ENCODE measurements around the gene MYO1D.
"Not testable (repeated sequence)": the region's sequence is repeated elsewhere in the genome, so short reads cannot be mapped to it uniquely, and the experiment has no call there.

Gene MYO1D

GRCh38 chr17:32855620-32856019 lies 21.3 kb downstream of the MYO1D start:
- DNase-seq (ENCODE audit: low read depth in 2 of 2): no peak

GRCh38 chr17:32854832-32855389 lies 22.0 kb downstream of the MYO1D start:
- DNase-seq (ENCODE audit: low read depth in 2 of 2): no peak

- DNase-seq (ENCODE audit: low read depth in 2 of 2): no peak
Measured at GRCh38 chr17:32854207-32854606, 22.7 kb downstream of the MYO1D start.

GRCh38 chr17:32852811-32853210 lies 24.1 kb downstream of the MYO1D start:
- DNase-seq (ENCODE audit: low read depth in 2 of 2): no peak

GRCh38 chr17:32849879-32850278 lies 27.0 kb downstream of the MYO1D start:
- no peak for DNase-seq (ENCODE audit: low read depth in 2 of 2)

DNA sequence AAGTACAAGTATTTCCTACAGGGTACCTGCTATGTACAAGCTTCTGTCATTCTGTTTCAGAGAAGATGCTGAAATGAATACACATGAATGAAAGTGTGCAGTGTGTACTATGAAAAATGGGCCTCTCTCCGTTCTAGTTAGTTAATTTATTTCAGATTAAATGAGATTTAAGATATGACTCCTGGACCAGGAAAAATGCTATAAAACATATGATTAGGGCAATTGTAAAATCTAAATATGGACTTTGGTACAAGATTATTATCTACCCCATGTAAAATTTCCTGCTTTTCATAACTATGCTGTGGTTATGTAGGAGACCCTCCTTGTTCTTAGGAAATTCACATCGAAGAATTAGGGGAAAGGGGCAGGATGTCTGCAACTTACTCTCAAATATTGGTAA lies 28.9 kb downstream of the MYO1D start:
- no peak for DNase-seq (ENCODE audit: low read depth in 2 of 2)

DNA sequence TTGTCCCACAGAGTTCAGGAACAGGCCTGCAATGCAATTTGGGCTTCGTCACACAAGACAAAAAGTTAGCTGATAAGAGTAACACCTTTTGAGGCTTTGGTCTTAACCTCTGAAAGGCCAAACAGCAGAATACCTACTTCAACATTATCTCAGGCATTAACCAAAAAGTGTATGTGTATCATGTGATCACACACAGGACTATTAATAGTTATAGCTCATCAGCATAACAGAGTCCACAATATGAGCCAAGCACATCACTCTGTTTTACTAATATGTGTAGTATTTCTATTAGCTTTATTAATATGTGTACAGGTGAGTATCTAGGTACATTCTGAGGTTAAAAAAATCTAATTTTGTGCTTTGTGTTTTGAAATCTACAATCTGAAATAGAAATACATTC lies 30.8 kb downstream of the MYO1D start:
- DNase-seq (ENCODE audit: low read depth in 2 of 2): no peak

GRCh38 chr17:32840241-32840640 lies 36.7 kb downstream of the MYO1D start:
- no peak for DNase-seq (ENCODE audit: low read depth in 2 of 2)

DNA sequence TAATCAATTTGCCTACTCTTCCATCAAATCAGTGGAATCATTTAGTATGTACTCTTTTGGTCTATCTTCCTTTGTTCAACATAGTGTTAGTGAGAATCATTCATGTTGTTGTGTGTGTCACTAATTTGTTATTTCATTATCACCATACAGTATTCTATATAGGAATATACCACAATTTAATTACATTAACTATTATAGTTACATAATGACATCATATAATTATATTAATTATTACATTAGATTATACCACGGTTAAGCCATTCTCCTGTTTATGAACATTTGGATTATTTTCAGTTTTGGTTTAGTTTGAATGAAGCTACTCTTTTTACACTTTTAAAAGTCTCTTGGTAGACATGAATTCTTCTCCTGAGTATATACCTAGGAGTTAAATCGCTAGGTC lies 40.4 kb downstream of the MYO1D start:
- no peak for DNase-seq (ENCODE audit: low read depth in 2 of 2)

DNA sequence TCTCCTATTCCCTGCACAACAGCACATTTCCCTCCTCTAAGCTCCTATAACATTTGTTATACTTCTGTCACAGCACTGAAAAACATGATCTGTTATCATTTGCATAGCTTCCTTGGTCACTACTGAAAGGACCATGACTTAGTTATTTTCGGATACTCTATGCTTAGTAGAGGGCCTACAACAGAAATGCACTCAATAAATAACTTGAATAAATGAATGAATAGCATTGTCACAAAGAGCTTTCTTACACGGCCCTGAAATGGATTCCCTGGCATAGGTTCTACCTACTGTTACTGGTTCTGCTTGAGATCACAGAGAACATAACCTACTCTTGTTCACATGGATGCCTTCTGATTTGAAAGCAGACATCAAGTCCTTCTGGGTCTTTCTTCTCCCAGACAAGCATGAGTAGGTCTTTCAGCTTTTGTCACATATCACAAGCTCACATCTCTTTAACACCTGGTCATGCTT lies 41.6 kb downstream of the MYO1D start:
- no peak for DNase-seq (ENCODE audit: low read depth in 2 of 2)

GRCh38 chr17:32834104-32834503 lies 42.8 kb downstream of the MYO1D start:
- no peak for DNase-seq (ENCODE audit: low read depth in 2 of 2)

DNA sequence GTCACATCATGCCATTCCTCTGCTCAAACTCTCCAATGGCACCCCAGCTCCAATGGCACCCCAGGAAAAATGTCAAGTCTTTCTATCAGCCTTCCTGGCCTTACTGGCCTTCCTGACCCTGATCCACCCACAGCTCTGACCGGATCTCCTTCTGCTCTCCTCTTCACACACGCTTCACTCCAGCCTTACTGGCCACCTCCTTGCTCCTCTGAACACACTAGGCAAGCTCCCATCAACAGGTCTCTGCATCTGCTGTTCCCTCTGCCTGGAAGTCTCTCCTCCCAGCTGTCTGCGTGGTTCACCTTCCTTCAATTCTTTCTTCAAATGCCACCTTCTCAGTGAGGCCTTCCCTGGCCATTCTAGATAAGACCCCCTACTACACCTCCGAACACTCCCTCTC lies 43.4 kb downstream of the MYO1D start:
- DNase-seq (ENCODE audit: low read depth in 2 of 2): no peak

DNA sequence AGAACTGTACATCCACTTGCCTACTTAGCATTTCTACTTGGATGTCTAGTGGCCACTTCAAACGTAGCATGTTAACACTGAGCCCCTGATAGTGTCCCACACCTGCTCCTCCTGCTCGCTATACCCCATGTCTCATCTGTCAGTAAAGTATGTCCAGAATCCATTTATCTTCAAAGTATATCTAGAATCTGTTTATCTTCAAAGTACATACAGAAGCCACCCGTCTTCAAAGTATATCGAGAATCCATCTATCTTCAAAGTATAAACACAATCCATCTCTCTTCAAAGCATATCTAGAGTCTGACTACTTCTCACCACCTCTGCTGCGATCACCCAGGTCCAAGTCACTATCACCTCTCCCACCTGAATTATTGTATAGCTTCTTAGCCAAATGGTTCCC lies 43.8 kb downstream of the MYO1D start:
- no peak for DNase-seq (ENCODE audit: low read depth in 2 of 2)

- no peak for DNase-seq (ENCODE audit: low read depth in 2 of 2)
Measured at GRCh38 chr17:32831627-32832243, 45.2 kb downstream of the MYO1D start.

DNA sequence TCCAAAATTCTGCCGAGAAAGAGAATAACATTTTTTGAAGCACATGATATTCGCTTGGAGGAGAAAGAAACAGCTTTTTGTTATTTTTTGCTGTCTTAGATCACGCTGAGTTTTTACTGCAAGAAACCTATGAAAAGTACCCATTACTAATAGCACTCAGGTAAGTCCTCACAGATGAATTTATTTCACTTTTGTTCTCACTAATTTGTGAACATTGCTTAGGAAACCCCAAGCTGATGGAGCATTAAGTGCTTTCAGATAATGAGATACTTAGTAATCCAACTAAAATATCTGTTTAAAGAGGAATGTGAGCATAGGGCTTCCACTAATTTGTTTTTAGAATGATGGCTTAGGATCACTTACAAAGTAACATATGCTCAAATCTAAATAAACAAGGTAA lies 45.7 kb downstream of the MYO1D start:
- no peak for DNase-seq (ENCODE audit: low read depth in 2 of 2)

DNA sequence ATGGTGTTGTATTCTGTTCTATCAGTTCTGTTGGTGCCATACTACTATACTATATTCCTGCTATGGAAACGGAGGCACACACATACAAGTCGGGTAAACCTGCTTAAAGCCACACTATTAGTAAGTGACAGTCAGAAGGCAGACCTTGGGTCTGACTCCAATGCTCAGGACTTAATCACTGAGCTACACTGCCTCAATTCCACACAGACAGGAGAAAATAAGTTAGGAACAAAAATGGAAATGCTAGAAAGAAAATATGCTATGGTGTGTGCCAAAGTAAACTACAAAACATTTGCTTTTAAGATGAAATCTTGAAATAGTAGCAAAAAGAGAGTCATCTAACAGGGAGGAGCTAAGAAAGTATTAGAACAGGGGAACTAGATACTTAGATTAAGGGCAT lies 48.1 kb downstream of the MYO1D start:
- no peak for DNase-seq (ENCODE audit: low read depth in 2 of 2)

DNA sequence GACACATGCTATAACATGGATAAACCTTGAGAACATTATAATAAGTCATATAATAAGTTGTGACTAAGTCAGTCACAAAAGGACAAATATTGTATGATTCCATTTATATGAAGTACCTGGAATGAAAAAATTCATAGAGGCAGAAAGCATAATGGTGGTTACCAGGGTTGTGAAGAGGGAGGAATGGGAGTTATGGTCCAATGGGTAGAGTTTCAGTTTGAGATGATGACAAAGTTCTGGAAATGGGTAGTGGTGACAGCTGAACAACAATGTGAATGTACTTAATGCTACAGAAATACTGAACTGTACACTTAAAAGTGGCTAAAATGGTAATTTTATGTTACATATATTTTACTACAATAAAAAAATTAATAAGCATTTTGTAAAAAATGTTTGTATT lies 49.7 kb downstream of the MYO1D start:
- no peak for DNase-seq (ENCODE audit: low read depth in 2 of 2)

- no peak for DNase-seq (ENCODE audit: low read depth in 2 of 2)
Measured at GRCh38 chr17:32826076-32826475, 50.8 kb downstream of the MYO1D start.

DNA sequence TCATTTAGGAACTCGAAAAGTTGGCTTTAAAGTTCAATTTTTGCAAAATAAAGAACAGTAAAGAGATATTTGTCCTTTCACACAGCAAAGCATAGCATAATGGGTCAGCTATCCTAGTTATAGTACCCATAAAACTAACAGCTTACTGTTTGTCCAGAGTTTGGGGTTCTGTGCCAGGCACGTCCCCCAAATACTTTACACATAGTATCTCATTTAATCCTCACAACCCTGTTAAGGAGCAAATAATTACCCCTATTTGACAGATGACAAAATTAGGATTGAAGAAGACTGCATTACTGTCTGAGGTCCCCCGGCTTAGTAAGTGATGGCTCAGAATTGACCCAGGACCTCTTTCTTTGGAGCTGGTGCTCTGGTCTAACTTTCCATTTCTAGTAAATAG lies 52.6 kb downstream of the MYO1D start:
- DNase-seq (ENCODE audit: low read depth in 2 of 2): no peak

DNA sequence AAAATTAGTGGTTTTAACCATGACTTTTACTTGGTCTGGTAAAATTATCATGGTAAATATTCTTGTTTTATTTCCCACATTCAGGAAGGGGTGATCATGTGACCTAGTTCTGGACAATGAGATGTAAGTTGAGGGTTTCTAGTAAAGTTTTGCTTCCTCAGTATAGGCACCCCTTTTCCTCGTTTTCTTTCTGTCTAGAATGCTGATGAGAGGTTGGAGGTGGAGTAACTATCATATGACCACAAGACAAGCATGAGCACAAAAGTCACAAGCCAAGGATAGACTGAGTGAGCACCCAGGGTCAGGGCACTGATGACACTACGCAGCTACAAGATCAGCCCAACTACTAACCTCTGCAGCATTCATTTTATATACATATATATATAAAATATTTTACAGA lies 53.9 kb downstream of the MYO1D start:
- no peak for DNase-seq (ENCODE audit: low read depth in 2 of 2)

DNA sequence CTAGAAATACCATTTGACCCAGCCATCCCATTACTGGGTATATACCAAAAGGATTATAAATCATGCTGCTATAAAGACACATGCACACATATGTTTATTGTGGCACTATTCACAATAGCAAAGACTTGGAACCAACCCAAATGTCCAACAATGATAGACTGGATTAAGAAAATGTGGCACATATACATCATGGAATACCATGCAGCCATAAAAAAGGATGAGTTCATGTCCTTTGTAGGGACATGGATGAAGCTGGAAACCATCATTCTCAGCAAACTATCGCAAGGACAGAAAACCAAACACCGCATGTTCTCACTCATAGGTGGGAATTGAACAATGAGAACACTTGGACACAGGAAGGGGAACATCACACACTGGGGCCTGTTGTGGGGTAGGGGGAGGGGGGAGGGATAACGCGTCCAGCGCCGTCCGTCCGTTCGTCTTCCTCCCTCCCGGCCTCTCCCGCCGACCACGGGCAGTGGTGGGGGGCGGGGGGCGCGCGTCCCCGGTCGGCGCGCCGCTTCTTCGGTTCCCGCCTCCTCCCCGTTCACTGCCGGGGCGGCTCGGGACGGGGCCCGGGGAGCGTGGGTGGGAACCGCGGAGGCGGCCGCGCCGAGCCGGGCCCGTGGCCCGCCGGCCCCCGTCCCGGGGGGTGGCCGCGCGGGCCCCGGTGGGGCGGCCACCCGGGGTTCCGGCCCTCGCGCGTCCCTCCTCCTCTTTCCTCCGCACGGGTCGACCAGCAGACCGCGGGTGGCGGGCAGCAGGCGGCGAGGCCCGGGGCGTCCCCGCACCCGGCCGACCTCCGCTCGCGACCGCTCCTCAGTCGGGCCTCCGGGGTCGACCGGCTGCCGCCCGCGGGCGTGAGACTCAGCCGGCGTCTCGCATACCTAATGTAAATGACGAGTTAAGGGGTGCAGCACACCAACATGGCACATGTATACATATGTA lies 54.7 kb downstream of the MYO1D start:
- DNase-seq (ENCODE audit: low read depth in 2 of 2): not testable (repeated sequence)

DNA sequence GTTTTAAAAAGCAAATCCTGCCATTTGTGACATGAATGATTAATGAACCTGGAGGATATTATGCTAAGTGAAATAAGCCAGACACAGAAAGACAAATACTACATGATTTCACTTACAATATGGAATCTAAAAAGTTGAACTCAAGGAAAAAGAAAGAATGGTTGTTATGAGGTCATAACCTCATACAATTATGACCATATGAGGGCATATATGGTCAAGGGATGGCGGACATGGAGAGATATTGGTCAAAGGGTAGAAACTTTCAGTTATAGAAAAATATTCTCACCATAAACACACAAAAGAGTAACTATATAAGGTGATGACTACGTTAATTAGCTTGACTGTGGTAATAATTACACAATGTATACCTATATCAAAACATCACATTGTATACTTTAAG lies 56.5 kb downstream of the MYO1D start:
- DNase-seq (ENCODE audit: low read depth in 2 of 2): no peak

DNA sequence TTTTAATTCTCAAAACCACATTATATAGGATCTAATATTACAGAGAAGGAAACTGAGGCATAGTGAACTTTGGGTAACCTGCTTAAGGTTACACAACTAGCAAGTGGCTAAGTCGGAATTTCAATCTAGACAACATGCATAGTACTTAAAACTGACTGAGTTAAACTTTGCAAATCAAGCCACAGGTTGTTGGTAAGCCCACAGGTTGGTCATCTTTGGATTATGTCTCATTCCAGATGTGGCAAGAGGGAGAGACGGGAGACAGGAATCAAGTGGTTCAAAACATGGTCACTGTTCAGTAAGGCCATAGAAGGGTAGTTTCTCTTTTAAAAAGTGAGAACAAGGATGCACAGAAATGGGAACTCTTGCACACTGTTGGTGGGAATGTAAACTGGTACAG lies 57.1 kb downstream of the MYO1D start:
- no peak for DNase-seq (ENCODE audit: low read depth in 2 of 2)

Measured in stimulated activated CD8-positive, alpha-beta memory T cell treated with anti-CD3 and anti-CD28 coated beads, Interleukin-2, amount 100 ng/mL, for 1 hour (primary cell).